ENCODE measurements around the gene CCR7.

Gene CCR7

GRCh38 chr17:40608061-40608581 lies 42.8 kb upstream of the CCR7 start (continued):
- TF ChIP-seq ZNF280D (tag by site-specific recombination; IDR thresholded peaks at IDR 0.05) (no peak), ZBTB1 (tag by site-specific recombination; IDR thresholded peaks at IDR 0.05) (no peak), ZNF416 (tag by site-specific recombination; IDR thresholded peaks at IDR 0.05) (no peak), HOXA7 (CRISPR knock-in tag; IDR thresholded peaks at IDR 0.05; ENCODE audit: borderline replicate concordance) (no peak), ZNF707 (tag by site-specific recombination; IDR thresholded peaks at IDR 0.05) (no peak), ZBTB10 (tag by site-specific recombination; IDR thresholded peaks at IDR 0.05) (no peak), YY2 (tag by site-specific recombination; IDR thresholded peaks at IDR 0.05) (no peak), HIC1 (tag by site-specific recombination; IDR thresholded peaks at IDR 0.05) (no peak), OVOL3 (tag by site-specific recombination; IDR thresholded peaks at IDR 0.05) (no peak), ZNF140 (tag by site-specific recombination; IDR thresholded peaks at IDR 0.05) (no peak)

GRCh38 chr17:40607641-40608040 lies 42.4 kb upstream of the CCR7 start:
- H3K27ac ChIP-seq (ENCODE audit: extremely low read depth, low read depth, low read length): no peak overlapping the region
- ChIA-PET POLR2A (no interaction called here), CTCF (interaction anchor here (0.7 to 1.3 kb wide), 4 partner anchors 9 to 248 kb away, joined by 3 to 8 read pairs (median 4); no protein-coding TSS in a partner anchor)
- no peaks in the 10 kb centered on the region for H3K9me3 ChIP-seq (ENCODE audit: control insufficient read depth, insufficient read depth, low read depth, low read length)
- TF ChIP-seq ZNF449 (tag by site-specific recombination; IDR thresholded peaks at IDR 0.05) (no peak), ZBTB6 (tag by site-specific recombination; IDR thresholded peaks at IDR 0.05) (no peak), ZNF510 (tag by site-specific recombination; IDR thresholded peaks at IDR 0.05; ENCODE audit: insufficient replicate concordance) (no peak), SETDB1 (IDR thresholded peaks at IDR 0.05; ENCODE audit: insufficient read length, low read length) (no peak), ZNF404 (tag by site-specific recombination; IDR thresholded peaks at IDR 0.05) (no peak), ZNF157 (tag by site-specific recombination; IDR thresholded peaks at IDR 0.05) (no peak), ZNF776 (tag by site-specific recombination; IDR thresholded peaks at IDR 0.05; ENCODE audit: borderline replicate concordance) (no peak), GLI2 (tag by site-specific recombination; IDR thresholded peaks at IDR 0.05; ENCODE audit: borderline replicate concordance, low read depth) (no peak), ZNF155 (tag by site-specific recombination; IDR thresholded peaks at IDR 0.05) (no peak), GLI4 (tag by site-specific recombination; IDR thresholded peaks at IDR 0.05) (no peak), ZNF843 (tag by site-specific recombination; IDR thresholded peaks at IDR 0.05) (no peak), ZNF544 (tag by site-specific recombination; IDR thresholded peaks at IDR 0.05) (no peak), ZSCAN23 (tag by site-specific recombination; IDR thresholded peaks at IDR 0.05) (no peak), ZNF350 (tag by site-specific recombination; IDR thresholded peaks at IDR 0.05) (no peak)
- no peak overlapping the region for H3K4me3 ChIP-seq (ENCODE audit: low read depth, low read length)
- H3K4me1 ChIP-seq (ENCODE audit: control insufficient read depth, insufficient read depth, low read length): no peaks in the 10 kb centered on the region
- H3K36me3 ChIP-seq (ENCODE audit: control insufficient read depth in 2 of 2, insufficient read depth in 1 of 2, low read length in 2 of 2): no peaks in the 10 kb centered on the region

All from HEK293 (cell line).